Esophagus (tissue), 2 donors: ENCODE data around the gene TEX11. TPM values are rescaled to one million over a fixed set of nuclear protein-coding genes. Genes with fewer than 3 reads are reported as not detected.
"Not testable (repeated sequence)": the region's sequence is repeated elsewhere in the genome, so short reads cannot be mapped to it uniquely, and the experiment has no call there.

Source experiments
- H3K27ac ChIP-seq, 2 donors: one replicate each; pipeline ENCODE4 v1.5.1; 2013; ENCODE audit warnings: low read depth in 2 of 2, mild to moderate bottlenecking in 2 of 2, inconsistent platforms in 1 of 2, low read length in 1 of 2, moderate library complexity in 1 of 2
- H3K27me3 ChIP-seq, 2 donors: one replicate each; pipeline ENCODE4 v1.6.1; 2013; ENCODE audit warnings: low read length in 2 of 2, control low read depth in 1 of 2, mild to moderate bottlenecking in 1 of 2; ENCODE audit not compliant: insufficient read depth in 2 of 2, control insufficient read depth in 1 of 2
- H3K36me3 ChIP-seq, 2 donors: one replicate each; pipeline ENCODE4 v1.6.1; 2013; ENCODE audit warnings: low read length in 1 of 2; ENCODE audit not compliant: control insufficient read depth in 2 of 2, insufficient read depth in 2 of 2
- H3K4me1 ChIP-seq, 2 donors: one replicate each; pipeline ENCODE4 v1.6.1; 2013; ENCODE audit warnings: low read length in 1 of 2; ENCODE audit not compliant: control insufficient read depth in 2 of 2, insufficient read depth in 2 of 2
- H3K4me3 ChIP-seq, 2 donors: one replicate each; pipeline ENCODE4 v1.5.1; 2013; ENCODE audit warnings: low read length in 2 of 2, mild to moderate bottlenecking in 2 of 2, low read depth in 1 of 2, moderate library complexity in 1 of 2
- H3K9me3 ChIP-seq, 2 donors: one replicate each; pipeline ENCODE4 v1.6.1; 2013; ENCODE audit warnings: mild to moderate bottlenecking in 2 of 2, low read depth in 1 of 2, low read length in 1 of 2, moderate library complexity in 1 of 2; ENCODE audit not compliant: control insufficient read depth in 2 of 2, insufficient read depth in 1 of 2
- WGBS, 2 donors: extraction: QIAGEN DNeasy Blood & Tissue Kit; methylation state at CpG; one replicate each; pipeline ENCODE4 v1.1.7; 2013; 5-methylcytosine and 5-hydroxymethylcytosine counted together
- polyA plus RNA-seq, 2 donors: library from polyadenylated mRNA; stranded (reverse); fragments of 200-250 nt; gene quantifications; one replicate each; pipeline ENCODE4 v1.2.3, GENCODE V29; 2013
- donor health status: healthy with polysubstance abuse.
- donor health status: Bipolar disorder and iron deficiency.

TEX11 gene
- not detected for polyA plus RNA-seq

- no peaks in the 10 kb centered on the region for H3K9me3 ChIP-seq
- 75 to 93% methylated on average over 14 of the region's 14 CpGs for WGBS, 2 donors
- H3K27ac ChIP-seq = no peak within 1 kb of the TSS
- no peaks in the 10 kb centered on the region for H3K36me3 ChIP-seq
- no peaks in the 10 kb centered on the region for H3K27me3 ChIP-seq
- no peak within 1 kb of the TSS for H3K4me3 ChIP-seq
- H3K4me1 ChIP-seq = no peaks in the 10 kb centered on the region
Observed at GRCh38 chrX:70908541-70908940, at the start of gene TEX11. TEX11 (minus strand) TSS chrX:70908711; CDS start chrX:70907789, 922 bp downstream.

- Histone ChIP-seq H3K27me3 (no peaks in the 10 kb centered on the region), H3K27ac (no peak overlapping the region), H3K36me3 (no peaks in the 10 kb centered on the region), H3K4me1 (no peaks in the 10 kb centered on the region), H3K4me3 (no peak overlapping the region), H3K9me3 (no peaks in the 10 kb centered on the region)
- WGBS, 2 donors = 87 to 95% methylated on average over 3 of the region's 3 CpGs
Observed at GRCh38 chrX:70954871-70955270, 46.4 kb upstream of the TEX11 start.

- no peak overlapping the region for H3K4me3 ChIP-seq
- no peak overlapping the region for H3K27ac ChIP-seq
- no peaks in the 10 kb centered on the region for H3K36me3 ChIP-seq
- no peaks in the 10 kb centered on the region for H3K9me3 ChIP-seq
- WGBS, 2 donors = 77 to 84% methylated on average over 6 of the region's 6 CpGs
- no peaks in the 10 kb centered on the region for H3K4me1 ChIP-seq
- no peaks in the 10 kb centered on the region for H3K27me3 ChIP-seq
Observed at GRCh38 chrX:70924294-70924911, 15.9 kb upstream of the TEX11 start.

- 26 to 34% methylated on average over 5 of the region's 5 CpGs for WGBS, 2 donors
- no peaks in the 10 kb centered on the region for H3K27me3 ChIP-seq
- H3K4me3 ChIP-seq = no peak overlapping the region
- no peak overlapping the region for H3K27ac ChIP-seq
- H3K36me3 ChIP-seq = no peaks in the 10 kb centered on the region
- H3K9me3 ChIP-seq = no peaks in the 10 kb centered on the region
- no peaks in the 10 kb centered on the region for H3K4me1 ChIP-seq
Observed at GRCh38 chrX:70922774-70923473, 14.4 kb upstream of the TEX11 start.

- Histone ChIP-seq H3K4me3 (no peak overlapping the region), H3K4me1 (no peaks in the 10 kb centered on the region), H3K27me3 (no peaks in the 10 kb centered on the region), H3K27ac (no peak overlapping the region), H3K36me3 (no peaks in the 10 kb centered on the region), H3K9me3 (no peaks in the 10 kb centered on the region)
- 15 to 30% methylated on average over 3 of the region's 3 CpGs for WGBS, 2 donors
Observed at GRCh38 chrX:70921709-70922352, 13.3 kb upstream of the TEX11 start.

- no peaks in the 10 kb centered on the region for H3K4me1 ChIP-seq
- H3K36me3 ChIP-seq = no peaks in the 10 kb centered on the region
- WGBS, 2 donors = 89 to 92% methylated on average over 4 of the region's 4 CpGs
- H3K4me3 ChIP-seq = no peak overlapping the region
- no peak overlapping the region for H3K27ac ChIP-seq
- H3K27me3 ChIP-seq = no peaks in the 10 kb centered on the region
- no peaks in the 10 kb centered on the region for H3K9me3 ChIP-seq
Observed at GRCh38 chrX:70916754-70917153, 8.2 kb upstream of the TEX11 start.

- H3K36me3 ChIP-seq = no peaks in the 10 kb centered on the region
- H3K4me3 ChIP-seq = no peak overlapping the region
- no peaks in the 10 kb centered on the region for H3K27me3 ChIP-seq
- H3K27ac ChIP-seq = no peak overlapping the region
- WGBS, 2 donors = 82 to 93% methylated on average over 11 of the region's 11 CpGs
- no peaks in the 10 kb centered on the region for H3K9me3 ChIP-seq
- H3K4me1 ChIP-seq = no peaks in the 10 kb centered on the region
Observed at GRCh38 chrX:70907900-70908299, 611 bp downstream of the TEX11 start.

- H3K4me1 ChIP-seq = no peaks in the 10 kb centered on the region
- H3K27me3 ChIP-seq = no peaks in the 10 kb centered on the region
- H3K4me3 ChIP-seq = no peak overlapping the region
- no peaks in the 10 kb centered on the region for H3K9me3 ChIP-seq
- 71 to 76% methylated on average over 7 of the region's 7 CpGs for WGBS, 2 donors
- no peaks in the 10 kb centered on the region for H3K36me3 ChIP-seq
- H3K27ac ChIP-seq = no peak overlapping the region
Observed at GRCh38 chrX:70901465-70901864, 7.0 kb downstream of the TEX11 start.

- H3K4me3 ChIP-seq, H3K9me3 ChIP-seq, H3K36me3 ChIP-seq, H3K27ac ChIP-seq, H3K27me3 ChIP-seq, H3K4me1 ChIP-seq: not testable (repeated sequence)
- WGBS, 2 donors = 39 to 45% methylated on average over 6 of the region's 6 CpGs
Observed at GRCh38 chrX:70890441-70890840, 18.1 kb downstream of the TEX11 start.
